Activated CD8-positive, alpha-beta T cell treated with anti-CD3 and anti-CD28 coated beads for 36 hours (primary cell): ENCODE measurements around the gene ATP2B1. TPM values are rescaled to one million over a fixed set of nuclear protein-coding genes. Genes with fewer than 3 reads are reported as not detected.

Source experiments
- ATAC-seq: fragments of 200-7000 bp; cut with Tn5 transposase; one replicate; pipeline ENCODE4 v1.10.0; 2021; ENCODE audit warnings: mild to moderate bottlenecking, moderate library complexity
- CTCF ChIA-PET: fragments of 350-600 bp; sonication (Branson Sonifier 250); formaldehyde crosslinking; loops from one replicate; lab custom pipeline; 2021; ENCODE audit warnings: antibody characterized with exemption; lab: Charles Lee
- POLR2A ChIA-PET: fragments of 350-600 bp; sonication (Branson Sonifier 250); formaldehyde crosslinking; loops from one replicate; lab custom pipeline; 2021; ENCODE audit warnings: antibody characterized with exemption; lab: Charles Lee
- DNase-seq: peaks from one replicate; pipeline ENCODE4 v3.0.0-alpha.2; 2020
- H3K27ac Mint-ChIP-seq: one replicate; pipeline ENCODE4 v1.8.0; 2021; ENCODE audit warnings: mild to moderate bottlenecking, mixed read lengths
- H3K27me3 Mint-ChIP-seq: one replicate; pipeline ENCODE4 v1.8.0; 2021; ENCODE audit warnings: mixed read lengths
- H3K36me3 Mint-ChIP-seq: one replicate; pipeline ENCODE4 v1.8.0; 2021; ENCODE audit warnings: low read depth, mixed read lengths
- H3K4me1 Mint-ChIP-seq: one replicate; pipeline ENCODE4 v1.8.0; 2021; ENCODE audit warnings: low read depth, mixed read lengths
- H3K4me3 Mint-ChIP-seq: one replicate; pipeline ENCODE4 v1.8.0; 2021; ENCODE audit warnings: mild to moderate bottlenecking, moderate library complexity, mixed read lengths
- H3K9me3 Mint-ChIP-seq: one replicate; pipeline ENCODE4 v1.8.0; 2021; ENCODE audit warnings: mixed read lengths
- intact Hi-C: fragments of 100-400 bp; cut with micrococcal nuclease; formaldehyde crosslinking; loops from one replicate; pipeline ENCODE4 v1.10.0; 2022
- total RNA-seq, 2 experiments: library from RNA; stranded (reverse); gene quantifications; one replicate each; pipeline ENCODE4 v1.2.3, GENCODE V29; 2021
- TF ChIP-seq, protein P1 (sequence below): fragments of 200-600 bp; IDR thresholded peaks from one replicate; pipeline ENCODE4 v1.8.0; 2022; ENCODE audit warnings: antibody characterized with exemption, mild to moderate bottlenecking

The ATP2B1 gene
- total RNA-seq, 2 experiments from 2014 or later = 20.8 to 26.2 TPM

DNA sequence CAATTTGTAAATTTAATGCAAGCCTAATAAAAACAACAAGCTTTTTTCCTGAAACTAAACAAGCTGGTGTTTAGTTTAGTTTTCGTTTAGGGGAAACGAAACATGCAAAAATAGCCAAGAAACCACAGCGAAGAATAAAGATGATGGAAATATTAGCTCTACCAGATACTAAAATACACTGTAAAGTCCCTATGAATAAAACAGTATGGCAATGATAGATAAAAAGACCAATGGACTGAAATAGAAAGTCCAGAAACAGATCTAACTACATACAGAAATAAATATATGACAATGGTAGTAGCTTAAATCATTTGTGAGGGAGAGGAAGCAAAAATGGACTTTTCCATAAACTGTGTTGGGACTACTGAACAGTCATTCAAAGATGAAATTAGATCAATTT is 26.4 kb downstream of the ATP2B1 start:
- no peak overlapping the region for H3K27ac Mint-ChIP-seq
- DNase-seq = no peak
- no peak for ATAC-seq
- H3K4me3 Mint-ChIP-seq = no peak overlapping the region
- H3K9me3 Mint-ChIP-seq = peaks cover 25% of the 10 kb centered on the region
- H3K36me3 Mint-ChIP-seq = peaks cover 26% of the 10 kb centered on the region
- intact Hi-C loops = no loop called here
- peaks cover 54% of the 10 kb centered on the region for H3K4me1 Mint-ChIP-seq
- H3K27me3 Mint-ChIP-seq = no peaks in the 10 kb centered on the region
- ChIA-PET CTCF (interaction anchor here (0.6 kb wide), 1 partner anchor 21 kb away, joined by 3 read pairs; no protein-coding TSS in a partner anchor), POLR2A (no interaction called here)
- TF ChIP-seq, protein P1, sequence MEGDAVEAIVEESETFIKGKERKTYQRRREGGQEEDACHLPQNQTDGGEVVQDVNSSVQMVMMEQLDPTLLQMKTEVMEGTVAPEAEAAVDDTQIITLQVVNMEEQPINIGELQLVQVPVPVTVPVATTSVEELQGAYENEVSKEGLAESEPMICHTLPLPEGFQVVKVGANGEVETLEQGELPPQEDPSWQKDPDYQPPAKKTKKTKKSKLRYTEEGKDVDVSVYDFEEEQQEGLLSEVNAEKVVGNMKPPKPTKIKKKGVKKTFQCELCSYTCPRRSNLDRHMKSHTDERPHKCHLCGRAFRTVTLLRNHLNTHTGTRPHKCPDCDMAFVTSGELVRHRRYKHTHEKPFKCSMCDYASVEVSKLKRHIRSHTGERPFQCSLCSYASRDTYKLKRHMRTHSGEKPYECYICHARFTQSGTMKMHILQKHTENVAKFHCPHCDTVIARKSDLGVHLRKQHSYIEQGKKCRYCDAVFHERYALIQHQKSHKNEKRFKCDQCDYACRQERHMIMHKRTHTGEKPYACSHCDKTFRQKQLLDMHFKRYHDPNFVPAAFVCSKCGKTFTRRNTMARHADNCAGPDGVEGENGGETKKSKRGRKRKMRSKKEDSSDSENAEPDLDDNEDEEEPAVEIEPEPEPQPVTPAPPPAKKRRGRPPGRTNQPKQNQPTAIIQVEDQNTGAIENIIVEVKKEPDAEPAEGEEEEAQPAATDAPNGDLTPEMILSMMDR = no peak

DNA sequence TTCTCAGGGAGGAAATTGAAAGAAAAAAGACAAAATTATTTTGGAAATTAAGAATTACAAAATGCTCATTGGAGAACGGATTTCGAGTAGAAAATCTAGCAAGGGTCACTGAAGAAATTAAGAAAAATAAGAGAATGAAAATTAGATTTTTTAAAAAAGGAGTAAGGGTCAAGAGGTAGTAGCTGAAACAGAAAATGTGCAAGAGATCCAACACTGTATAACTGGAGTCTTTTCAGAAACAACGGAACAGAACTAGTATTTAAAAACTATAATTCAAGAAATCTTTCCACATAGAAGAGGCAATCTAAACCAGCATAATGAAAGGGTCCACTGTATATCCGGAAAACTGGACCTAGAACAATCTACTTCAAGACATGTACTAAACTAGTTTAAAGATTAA is 28.2 kb downstream of the ATP2B1 start:
- H3K4me1 Mint-ChIP-seq = peaks cover 57% of the 10 kb centered on the region
- DNase-seq (no peak), ATAC-seq (no peak)
- no peak overlapping the region for H3K27ac Mint-ChIP-seq
- TF ChIP-seq, protein P1 = no peak
- intact Hi-C loops = no loop called here
- POLR2A ChIA-PET = interaction anchor here (0.9 kb wide), 1 partner anchor 29 kb away, joined by 3 read pairs; no protein-coding TSS in a partner anchor
- CTCF ChIA-PET = interaction anchor here (1.8 kb wide), 1 partner anchor 8 kb away, joined by 6 read pairs; no protein-coding TSS in a partner anchor
- no peak overlapping the region for H3K4me3 Mint-ChIP-seq
- H3K27me3 Mint-ChIP-seq = no peaks in the 10 kb centered on the region
- H3K36me3 Mint-ChIP-seq = peaks cover 26% of the 10 kb centered on the region
- H3K9me3 Mint-ChIP-seq = peaks cover 25% of the 10 kb centered on the region

DNA sequence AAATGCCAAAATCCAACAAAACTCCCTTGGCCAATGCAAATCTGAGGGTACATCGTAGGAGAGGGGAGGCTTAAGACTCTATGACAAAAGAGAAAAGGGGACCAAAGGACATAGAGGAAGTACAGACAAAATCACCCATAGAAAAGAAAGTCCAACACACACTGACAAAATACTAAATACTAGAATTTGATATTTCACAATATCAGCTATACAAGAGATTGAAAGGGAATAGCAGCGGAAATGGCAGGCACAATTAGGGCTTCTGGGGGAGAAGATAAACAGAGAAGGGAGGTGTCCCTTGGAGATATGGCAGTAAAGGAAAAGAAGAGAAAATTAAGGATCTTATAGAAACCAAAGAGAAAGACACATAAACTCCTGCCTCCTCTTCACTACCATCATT is 29.0 kb downstream of the ATP2B1 start:
- Mint-ChIP-seq H3K4me1 (peaks cover 54% of the 10 kb centered on the region), H3K9me3 (peaks cover 25% of the 10 kb centered on the region), H3K4me3 (no peak overlapping the region), H3K27ac (no peak overlapping the region), H3K36me3 (peaks cover 26% of the 10 kb centered on the region), H3K27me3 (no peaks in the 10 kb centered on the region)
- DNase-seq (no peak), ATAC-seq (no peak)
- ChIA-PET CTCF (interaction anchor here (1.8 kb wide), 1 partner anchor 9 kb away, joined by 6 read pairs; no protein-coding TSS in a partner anchor), POLR2A (interaction anchor here (0.9 to 1.0 kb wide), 2 partner anchors 28 to 30 kb away, joined by 3 read pairs; no protein-coding TSS in a partner anchor)
- TF ChIP-seq, protein P1 = no peak
- intact Hi-C loops = no loop called here

DNA sequence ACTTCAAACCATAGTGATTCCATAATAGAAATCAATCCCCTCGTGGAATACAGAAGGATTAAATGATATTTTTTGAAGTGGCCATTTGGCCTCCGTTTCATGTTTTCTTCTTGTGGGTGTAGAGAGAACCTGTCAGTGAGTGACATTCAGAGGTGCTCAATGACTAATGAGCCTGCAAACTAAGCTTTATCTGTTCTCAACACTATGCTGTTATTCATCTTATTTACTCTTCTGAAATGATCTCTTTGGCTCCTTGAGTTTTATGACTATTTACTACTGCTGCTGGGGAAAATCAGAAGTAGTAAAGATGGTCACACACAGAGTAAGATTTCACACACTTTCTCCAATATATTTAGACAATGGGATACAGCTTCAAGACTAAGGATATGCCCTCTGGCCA is 30.4 kb downstream of the ATP2B1 start:
- Mint-ChIP-seq H3K27ac (peak overlapping the region; percentile 10), H3K4me3 (no peak overlapping the region), H3K27me3 (no peaks in the 10 kb centered on the region), H3K4me1 (peaks cover 57% of the 10 kb centered on the region), H3K9me3 (peaks cover 20% of the 10 kb centered on the region), H3K36me3 (peaks cover 18% of the 10 kb centered on the region)
- POLR2A ChIA-PET = no interaction called here
- CTCF ChIA-PET = interaction anchor here (1.0 kb wide), 1 partner anchor 424 kb away, joined by 3 read pairs; no protein-coding TSS in a partner anchor
- peak; percentile 70 for ATAC-seq
- intact Hi-C loops = no loop called here
- TF ChIP-seq, protein P1 = no peak
- no peak for DNase-seq

DNA sequence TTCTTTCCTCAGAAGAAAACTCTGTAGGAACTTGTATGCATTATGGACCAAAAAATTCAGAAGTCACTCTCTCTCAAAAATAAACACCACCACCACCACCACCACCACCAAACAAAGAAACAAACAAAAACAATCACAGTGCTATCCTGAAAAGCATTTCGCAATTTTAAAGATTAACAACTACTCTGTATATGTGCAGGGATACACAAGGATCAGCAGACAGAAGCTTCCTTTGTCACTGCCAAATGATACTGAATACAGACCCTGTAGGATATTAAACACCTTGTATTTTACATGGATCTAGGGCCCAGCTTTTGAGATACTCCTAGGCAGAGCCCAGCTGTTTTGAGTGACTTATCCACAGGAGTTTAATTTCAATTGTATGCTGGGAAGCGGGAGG is 31.7 kb downstream of the ATP2B1 start:
- Mint-ChIP-seq H3K9me3 (peaks cover 12% of the 10 kb centered on the region), H3K27me3 (no peaks in the 10 kb centered on the region), H3K4me3 (no peak overlapping the region), H3K27ac (no peak overlapping the region), H3K4me1 (peaks cover 67% of the 10 kb centered on the region), H3K36me3 (peaks cover 10% of the 10 kb centered on the region)
- ATAC-seq (no peak), DNase-seq (no peak)
- TF ChIP-seq, protein P1 = no peak
- ChIA-PET POLR2A (no interaction called here), CTCF (no interaction called here)
- intact Hi-C loops = no loop called here
